Upper lobe of right lung (tissue), 1 donor: Measurements from ENCODE around the gene POU3F3. TPM values are rescaled to one million over a fixed set of nuclear protein-coding genes. Genes with fewer than 3 reads are reported as not detected.

Source experiments
- ATAC-seq: fragments of 200-7000 bp; cut with Tn5 transposase; one replicate; pipeline ENCODE4 v1.9.1; 2020; ENCODE audit warnings: mild to moderate bottlenecking, moderate library complexity
- DNase-seq: peaks from one replicate; pipeline ENCODE4 v3.0.0-alpha.2; 2020
- H3K27ac ChIP-seq: fragments of 200-600 bp; one replicate; pipeline ENCODE4 v1.8.0; 2022
- H3K27me3 ChIP-seq: fragments of 200-600 bp; one replicate; pipeline ENCODE4 v1.8.0; 2022; ENCODE audit warnings: mild to moderate bottlenecking
- H3K36me3 ChIP-seq: fragments of 200-600 bp; one replicate; pipeline ENCODE4 v1.8.0; 2022
- H3K4me1 ChIP-seq: fragments of 200-600 bp; one replicate; pipeline ENCODE4 v1.8.0; 2022
- H3K4me3 ChIP-seq: fragments of 200-600 bp; one replicate; pipeline ENCODE4 v1.8.0; 2022; ENCODE audit warnings: mild to moderate bottlenecking
- H3K9me3 ChIP-seq: fragments of 200-600 bp; one replicate; pipeline ENCODE4 v1.8.0; 2022
- CTCF ChIP-seq: fragments of 200-600 bp; IDR thresholded peaks from one replicate; pipeline ENCODE4 v1.8.0; 2022; ENCODE audit warnings: antibody characterized with exemption
- intact Hi-C: fragments of 100-400 bp; cut with DNase I; formaldehyde crosslinking; loops from one replicate; pipeline ENCODE4 v1.11.0; 2022
- total RNA-seq: library from RNA; stranded (reverse); fragmentation: NEBNext Ultra II Directional; extraction: Animal tissue kit (Norgen Biotek cat#: 25700); gene quantifications from one replicate; pipeline ENCODE4 v1.2.1, GENCODE V29; 2021
- donor health status: DM: no; HTN: yes; CAD: no; lungs with severe emphysema.

Gene POU3F3
- total RNA-seq, 1 donor from 2014 or later: not detected

- Histone ChIP-seq H3K9me3 (no peaks in the 10 kb centered on the region), H3K27ac (no peak overlapping the region), H3K27me3 (peaks cover 80% of the 10 kb centered on the region), H3K4me3 (no peak overlapping the region), H3K36me3 (no peaks in the 10 kb centered on the region), H3K4me1 (peaks cover 13% of the 10 kb centered on the region)
- intact Hi-C loops: no loop called here
- no peak for DNase-seq
- no peak for TF ChIP-seq CTCF
- ATAC-seq: no peak
Measured at GRCh38 chr2:104870100-104870975, 16.4 kb downstream of the POU3F3 start.

GRCh38 chr2:104871649-104871971, 17.7 kb downstream of the POU3F3 start:
- H3K27me3 ChIP-seq: peaks cover 67% of the 10 kb centered on the region
- no peaks in the 10 kb centered on the region for H3K9me3 ChIP-seq
- intact Hi-C loops: no loop called here
- no peak for TF ChIP-seq CTCF
- no peak for ATAC-seq
- no peak for DNase-seq
- H3K4me1 ChIP-seq: peaks cover 13% of the 10 kb centered on the region
- H3K4me3 ChIP-seq: no peak overlapping the region
- no peak overlapping the region for H3K27ac ChIP-seq
- H3K36me3 ChIP-seq: no peaks in the 10 kb centered on the region

- Histone ChIP-seq H3K4me3 (peak overlapping the region; percentile 62), H3K4me1 (peaks cover 13% of the 10 kb centered on the region), H3K9me3 (no peaks in the 10 kb centered on the region), H3K27ac (no peak overlapping the region), H3K36me3 (no peaks in the 10 kb centered on the region), H3K27me3 (peaks cover 61% of the 10 kb centered on the region)
- intact Hi-C loops: no loop called here
- DNase-seq (no peak), ATAC-seq (no peak)
- no peak for TF ChIP-seq CTCF
Measured at GRCh38 chr2:104871972-104872865, 18.3 kb downstream of the POU3F3 start.

- H3K9me3 ChIP-seq: no peaks in the 10 kb centered on the region
- no peak overlapping the region for H3K27ac ChIP-seq
- ATAC-seq: peak; percentile 87
- H3K4me3 ChIP-seq: peak overlapping the region; percentile 62
- peak; percentile 48 for TF ChIP-seq CTCF
- peaks cover 13% of the 10 kb centered on the region for H3K4me1 ChIP-seq
- peaks cover 58% of the 10 kb centered on the region for H3K27me3 ChIP-seq
- H3K36me3 ChIP-seq: no peaks in the 10 kb centered on the region
- DNase-seq: peak; percentile 80
- intact Hi-C loops: no loop called here
Measured at GRCh38 chr2:104872866-104873688, 19.2 kb downstream of the POU3F3 start.

- Histone ChIP-seq H3K4me3 (peak overlapping the region; percentile 62), H3K27me3 (peaks cover 52% of the 10 kb centered on the region), H3K9me3 (no peaks in the 10 kb centered on the region), H3K4me1 (peaks cover 13% of the 10 kb centered on the region), H3K36me3 (no peaks in the 10 kb centered on the region), H3K27ac (no peak overlapping the region)
- intact Hi-C loops: no loop called here
- TF ChIP-seq CTCF: no peak
- ATAC-seq: no peak
- DNase-seq: no peak
Measured at GRCh38 chr2:104873689-104874054, 19.8 kb downstream of the POU3F3 start.
